Measurements from ENCODE around the gene CRACR2A. TPM values are rescaled to one million over a fixed set of nuclear protein-coding genes. Genes with fewer than 3 reads are reported as not detected.

Gene CRACR2A
- total and polyA plus RNA-seq, 2 donors from 2014 or later = 0.22 to 6.1 TPM

DNA sequence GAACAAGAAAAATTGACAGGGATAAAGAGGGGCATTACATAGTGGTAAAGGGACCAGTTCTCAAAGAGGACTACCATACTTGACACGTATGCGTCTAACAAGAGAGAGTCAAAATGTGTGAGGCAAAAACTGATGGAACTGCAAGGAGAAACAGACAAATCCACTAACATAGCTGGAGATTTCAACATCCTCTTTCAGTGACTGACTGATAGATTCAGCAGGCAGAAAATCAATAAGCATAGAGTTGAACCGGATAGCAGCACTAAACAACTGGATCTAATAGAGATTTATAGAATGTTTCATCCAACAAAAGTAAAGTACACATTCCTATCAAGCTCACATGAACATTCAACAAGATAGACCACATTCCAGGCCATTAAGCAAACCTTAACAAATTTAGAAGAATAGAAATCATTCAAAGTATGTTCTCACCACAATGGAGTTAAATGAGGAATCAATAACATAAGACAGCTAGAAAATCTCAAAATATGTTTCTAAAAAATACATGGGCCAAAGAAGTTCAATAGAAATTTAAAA, 16.1 kb upstream of the CRACR2A start:
- H3K27me3 ChIP-seq (ENCODE audit: control insufficient read depth, insufficient read depth, low read length) = no peaks in the 10 kb centered on the region
- no peak overlapping the region for H3K9ac ChIP-seq (ENCODE audit: low read length in 3 of 3)
- no peaks in the 10 kb centered on the region for H3K9me3 ChIP-seq (ENCODE audit: control insufficient read depth in 2 of 3, insufficient read depth in 1 of 3, low read length in 3 of 3)
- intact Hi-C loops (cut with DNase I) = no loop called here
- TF ChIP-seq, protein P1, sequence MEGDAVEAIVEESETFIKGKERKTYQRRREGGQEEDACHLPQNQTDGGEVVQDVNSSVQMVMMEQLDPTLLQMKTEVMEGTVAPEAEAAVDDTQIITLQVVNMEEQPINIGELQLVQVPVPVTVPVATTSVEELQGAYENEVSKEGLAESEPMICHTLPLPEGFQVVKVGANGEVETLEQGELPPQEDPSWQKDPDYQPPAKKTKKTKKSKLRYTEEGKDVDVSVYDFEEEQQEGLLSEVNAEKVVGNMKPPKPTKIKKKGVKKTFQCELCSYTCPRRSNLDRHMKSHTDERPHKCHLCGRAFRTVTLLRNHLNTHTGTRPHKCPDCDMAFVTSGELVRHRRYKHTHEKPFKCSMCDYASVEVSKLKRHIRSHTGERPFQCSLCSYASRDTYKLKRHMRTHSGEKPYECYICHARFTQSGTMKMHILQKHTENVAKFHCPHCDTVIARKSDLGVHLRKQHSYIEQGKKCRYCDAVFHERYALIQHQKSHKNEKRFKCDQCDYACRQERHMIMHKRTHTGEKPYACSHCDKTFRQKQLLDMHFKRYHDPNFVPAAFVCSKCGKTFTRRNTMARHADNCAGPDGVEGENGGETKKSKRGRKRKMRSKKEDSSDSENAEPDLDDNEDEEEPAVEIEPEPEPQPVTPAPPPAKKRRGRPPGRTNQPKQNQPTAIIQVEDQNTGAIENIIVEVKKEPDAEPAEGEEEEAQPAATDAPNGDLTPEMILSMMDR (IDR thresholded peaks at IDR 0.05; ENCODE audit: borderline replicate concordance, extremely low read depth, insufficient read depth) = no peak
- H3K27ac ChIP-seq (ENCODE audit: low read depth in 2 of 2, low read length in 2 of 2) = no peak overlapping the region
- DNase-seq (no peak), FAIRE-seq (no peak)
- no peak overlapping the region for H3K4me3 ChIP-seq (ENCODE audit: low read length in 3 of 3)
- H3K36me3 ChIP-seq (ENCODE audit: control insufficient read depth in 2 of 3, insufficient read depth in 3 of 3, low read length in 3 of 3) = no peaks in the 10 kb centered on the region
- H3K4me1 ChIP-seq (ENCODE audit: control insufficient read depth in 2 of 3, insufficient read depth in 2 of 3, low read depth in 1 of 3, low read length in 3 of 3) = no peaks in the 10 kb centered on the region

DNA sequence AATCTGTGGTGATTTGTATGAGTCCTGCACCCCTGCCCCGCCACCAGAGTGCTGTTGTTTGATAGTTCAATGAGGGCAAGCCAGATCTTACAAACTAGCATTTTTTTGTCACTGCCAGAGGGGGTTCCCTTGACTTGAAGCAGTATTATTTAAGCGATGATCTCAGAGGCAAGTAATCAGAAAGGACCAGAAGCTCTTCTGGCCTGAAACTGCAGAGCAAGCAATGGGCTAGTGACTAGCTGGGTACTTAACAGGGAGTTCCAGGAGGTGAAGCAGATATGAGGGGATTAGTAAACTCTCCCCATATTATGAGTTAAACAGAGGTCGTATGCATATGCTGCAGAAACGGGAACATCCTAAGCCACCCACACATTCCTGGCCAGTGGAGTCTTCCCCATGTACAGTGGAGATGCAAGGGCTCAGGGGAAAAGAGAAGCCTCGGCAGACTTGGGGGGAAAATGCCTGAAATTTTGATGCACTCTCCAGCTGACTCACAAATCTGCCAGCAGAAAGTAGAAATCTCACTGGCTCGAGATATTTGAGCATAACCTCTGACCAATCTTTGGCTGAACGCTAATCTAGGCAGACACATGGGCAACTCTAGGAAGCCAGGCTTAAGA, 8.3 kb upstream of the CRACR2A start:
- Histone ChIP-seq H3K9me3 (ENCODE audit: control insufficient read depth in 2 of 3, insufficient read depth in 1 of 3, low read length in 3 of 3) (no peaks in the 10 kb centered on the region), H3K27ac (ENCODE audit: low read depth in 2 of 2, low read length in 2 of 2) (no peak overlapping the region), H3K9ac (ENCODE audit: low read length in 3 of 3) (no peak overlapping the region), H3K4me1 (ENCODE audit: control insufficient read depth in 2 of 3, insufficient read depth in 2 of 3, low read depth in 1 of 3, low read length in 3 of 3) (no peaks in the 10 kb centered on the region), H3K4me3 (ENCODE audit: low read length in 3 of 3) (no peak overlapping the region), H3K27me3 (ENCODE audit: control insufficient read depth, insufficient read depth, low read length) (no peaks in the 10 kb centered on the region), H3K36me3 (ENCODE audit: control insufficient read depth in 2 of 3, insufficient read depth in 3 of 3, low read length in 3 of 3) (no peaks in the 10 kb centered on the region)
- TF ChIP-seq, protein P1 (IDR thresholded peaks at IDR 0.05; ENCODE audit: borderline replicate concordance, extremely low read depth, insufficient read depth) = no peak
- FAIRE-seq (no peak), DNase-seq (no peak)
- intact Hi-C loops (cut with DNase I) = no loop called here

DNA sequence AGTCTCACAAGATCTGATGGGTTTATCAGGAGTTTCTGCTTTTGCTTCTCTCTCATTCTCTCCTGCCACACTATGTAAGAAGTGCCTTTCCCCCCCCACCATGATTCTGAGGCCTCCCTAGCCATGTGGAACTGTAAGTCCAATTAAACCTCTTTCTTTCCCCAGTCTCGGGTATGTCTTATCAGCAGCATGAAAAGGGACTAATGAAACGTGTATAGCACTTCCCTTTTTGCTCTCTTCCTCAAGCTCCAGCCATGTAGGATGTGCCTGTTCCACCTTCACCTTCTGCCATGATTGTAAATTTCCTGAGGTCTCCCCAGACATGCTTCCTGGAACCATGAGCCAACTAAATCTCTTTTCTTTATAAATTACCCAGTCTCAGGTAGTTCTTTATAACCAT, 7.0 kb upstream of the CRACR2A start:
- FAIRE-seq (no peak), DNase-seq (no peak)
- Histone ChIP-seq H3K27ac (ENCODE audit: low read depth in 2 of 2, low read length in 2 of 2) (no peak overlapping the region), H3K4me1 (ENCODE audit: control insufficient read depth in 2 of 3, insufficient read depth in 2 of 3, low read depth in 1 of 3, low read length in 3 of 3) (no peaks in the 10 kb centered on the region), H3K27me3 (ENCODE audit: control insufficient read depth, insufficient read depth, low read length) (no peaks in the 10 kb centered on the region), H3K9me3 (ENCODE audit: control insufficient read depth in 2 of 3, insufficient read depth in 1 of 3, low read length in 3 of 3) (no peaks in the 10 kb centered on the region), H3K4me3 (ENCODE audit: low read length in 3 of 3) (no peak overlapping the region), H3K36me3 (ENCODE audit: control insufficient read depth in 2 of 3, insufficient read depth in 3 of 3, low read length in 3 of 3) (no peaks in the 10 kb centered on the region), H3K9ac (ENCODE audit: low read length in 3 of 3) (no peak overlapping the region)
- intact Hi-C loops (cut with DNase I) = no loop called here
- TF ChIP-seq, protein P1 (IDR thresholded peaks at IDR 0.05; ENCODE audit: borderline replicate concordance, extremely low read depth, insufficient read depth) = no peak
